Gastroesophageal sphincter (tissue), 4 donors: ENCODE measurements around the gene SF1. TPM values are rescaled to one million over a fixed set of nuclear protein-coding genes. Genes with fewer than 3 reads are reported as not detected.

Experiments used
- ATAC-seq: fragments of 150-250 bp; one replicate; pipeline ENCODE4 v1.9.1; 2016; ENCODE audit warnings: mild to moderate bottlenecking, moderate library complexity
- H3K27ac ChIP-seq, 4 donors: fragments of 200-600 bp; sonication (generic) in 3 of 4; 1 replicate in 3 of 4; 2 replicates in 1 of 4; pipeline ENCODE4 v1.5.1; 2016 to 2019
- H3K27me3 ChIP-seq: fragments of 200-600 bp; sonication (generic); one replicate; pipeline ENCODE4 v1.5.1; 2019
- H3K36me3 ChIP-seq, 2 donors: fragments of 200-600 bp; sonication (generic); one replicate each; pipeline ENCODE4 v1.5.1; 2019; ENCODE audit warnings: control low read depth in 1 of 2
- H3K4me1 ChIP-seq, 3 donors: fragments of 200-600 bp; sonication (generic); 1 replicate in 2 of 3; 2 replicates in 1 of 3; pipeline ENCODE4 v1.5.1; 2016 to 2019; ENCODE audit warnings: control low read depth in 2 of 3
- H3K4me3 ChIP-seq, 2 donors: fragments of 200-600 bp; sonication (generic); one replicate each; pipeline ENCODE4 v1.5.1; 2019; ENCODE audit warnings: mild to moderate bottlenecking in 1 of 2, moderate library complexity in 1 of 2
- H3K9me3 ChIP-seq, 3 donors: fragments of 200-600 bp; sonication (generic); one replicate each; pipeline ENCODE4 v1.5.1; 2017 to 2019; ENCODE audit warnings: control low read depth in 2 of 3
- CTCF ChIP-seq, 4 experiments: fragments of 200-600 bp in 2 of 4; fragments of 450-650 bp in 2 of 4; sonication (generic) in 1 of 4; IDR thresholded peaks; one replicate each; pipeline ENCODE4 v1.5.1; 2017 to 2019; ENCODE audit warnings: antibody characterized with exemption in 4 of 4, mild to moderate bottlenecking in 2 of 4, moderate library complexity in 2 of 4
- EP300 ChIP-seq: sonication (generic); formaldehyde crosslinking; IDR thresholded peaks from one replicate; pipeline ENCODE4 v1.6.1; 2017; ENCODE audit warnings: antibody characterized with exemption, mild to moderate bottlenecking
- POLR2A ChIP-seq, 2 donors: fragments of 450-650 bp; IDR thresholded peaks; one replicate each; pipeline ENCODE4 v1.6.1; 2017; ENCODE audit warnings: antibody characterized with exemption in 2 of 2, mild to moderate bottlenecking in 2 of 2, moderate library complexity in 1 of 2
- POLR2AphosphoS5 ChIP-seq: sonication (generic); formaldehyde crosslinking; IDR thresholded peaks from one replicate; pipeline ENCODE4 v1.6.1; 2017; ENCODE audit warnings: antibody characterized with exemption
- WGBS, 2 donors: methylation state at CpG; one replicate each; pipeline ENCODE4 v1.1.5; 2018; ENCODE audit warnings: low coverage in 1 of 2; 5-methylcytosine and 5-hydroxymethylcytosine counted together
- total RNA-seq, 4 donors: library from RNA; depleted of rRNA; stranded (reverse); fragments of >200 nt; gene quantifications; one replicate each; pipeline ENCODE4 v1.1.0, GENCODE V29; 2016

SF1 gene
- total RNA-seq, 4 donors from 2014 or later = 187 to 314 (median 253) TPM

- Histone ChIP-seq H3K36me3 (peaks cover 0 to 39% of the 10 kb centered on the region in 2 donors), H3K4me1 (peaks cover 7 to 73% (median 56%) of the 10 kb centered on the region in 3 donors), H3K9me3 (no peaks in the 10 kb centered on the region), H3K27me3 (no peaks in the 10 kb centered on the region), H3K4me3 (peak within 1 kb of the TSS; percentile 9 to 40), H3K27ac (peak within 1 kb of the TSS; percentile 64 to 86 (median 86))
- TF ChIP-seq CTCF (IDR thresholded peaks at IDR 0.05) = peak in 1 of 4 experiments; percentile 2
- no peak for TF ChIP-seq EP300
- TF ChIP-seq POLR2AphosphoS5 = peak; percentile 62
- TF ChIP-seq POLR2A (IDR thresholded peaks at IDR 0.05) = peak in 1 of 2 donors; percentile 10
- peak; percentile 82 for ATAC-seq
- WGBS, 2 donors = 7% methylated on average over 3 of the region's 24 CpGs; no CpG with 5 or more reads in 1 of the 2 donors
Observed at GRCh38 chr11:64759722-64760719, 18.3 kb downstream of the SF1 start, which contains the start of gene PYGM. PYGM (minus strand) TSS chr11:64759974; CDS start chr11:64759898, 76 bp downstream.

- H3K4me1 ChIP-seq = peaks cover 7 to 65% (median 52%) of the 10 kb centered on the region in 3 donors
- TF ChIP-seq POLR2AphosphoS5 = no peak
- no peak for TF ChIP-seq CTCF (IDR thresholded peaks at IDR 0.05)
- no peak for TF ChIP-seq EP300
- TF ChIP-seq POLR2A (IDR thresholded peaks at IDR 0.05) = no peak
- ATAC-seq = no peak
- no peaks in the 10 kb centered on the region for H3K27me3 ChIP-seq
- peak overlapping the region; percentile 64 to 86 (median 86) for H3K27ac ChIP-seq
- WGBS, 2 donors = 16% methylated on average over 5 of the region's 21 CpGs; no CpG with 5 or more reads in 1 of the 2 donors
- H3K4me3 ChIP-seq = peak overlapping the region; percentile 9 to 40
- H3K9me3 ChIP-seq = no peaks in the 10 kb centered on the region
- peaks cover 0 to 39% of the 10 kb centered on the region in 2 donors for H3K36me3 ChIP-seq
Observed at GRCh38 chr11:64759131-64759721, 19.1 kb downstream of the SF1 start.

GRCh38 chr11:64758330-64759079 is 19.8 kb downstream of the SF1 start:
- peaks cover 2 to 58% (median 44%) of the 10 kb centered on the region in 3 donors for H3K4me1 ChIP-seq
- no peaks in the 10 kb centered on the region for H3K27me3 ChIP-seq
- peak overlapping the region in 1 of 2 donors; percentile 40 for H3K4me3 ChIP-seq
- H3K9me3 ChIP-seq = no peaks in the 10 kb centered on the region
- TF ChIP-seq POLR2A (IDR thresholded peaks at IDR 0.05) = no peak
- no peak for TF ChIP-seq EP300
- TF ChIP-seq POLR2AphosphoS5 = no peak
- no peak for TF ChIP-seq CTCF (IDR thresholded peaks at IDR 0.05)
- peaks cover 0 to 39% of the 10 kb centered on the region in 2 donors for H3K36me3 ChIP-seq
- ATAC-seq = no peak
- WGBS, 2 donors = 70 to 71% methylated on average over 2 to 3 of the region's 15 CpGs
- H3K27ac ChIP-seq = peak overlapping the region in 3 of 4 donors; percentile 86

- H3K27ac ChIP-seq = peak overlapping the region in 3 of 4 donors; percentile 86
- ATAC-seq = no peak
- no peak for TF ChIP-seq EP300
- no peak for TF ChIP-seq POLR2AphosphoS5
- no peak for TF ChIP-seq CTCF (IDR thresholded peaks at IDR 0.05)
- TF ChIP-seq POLR2A (IDR thresholded peaks at IDR 0.05) = no peak
- H3K4me1 ChIP-seq = peaks cover 2 to 50% (median 37%) of the 10 kb centered on the region in 3 donors
- 79% methylated on average over 5 of the region's 19 CpGs; no CpG with 5 or more reads in 1 of the 2 donors for WGBS, 2 donors
- H3K9me3 ChIP-seq = no peaks in the 10 kb centered on the region
- no peak overlapping the region for H3K4me3 ChIP-seq
- H3K36me3 ChIP-seq = peaks cover 0 to 39% of the 10 kb centered on the region in 2 donors
- no peaks in the 10 kb centered on the region for H3K27me3 ChIP-seq
Observed at GRCh38 chr11:64757549-64758329, 20.6 kb downstream of the SF1 start.
